GM23248 (cell line): Measurements from ENCODE around the gene TSPAN1.

Experiments
- EZH2 ChIP-seq: fragments of 200-600 bp; sonication (generic); IDR thresholded peaks from 2 replicates; pipeline ENCODE4 v1.6.1; 2018; ENCODE audit warnings: antibody characterized with exemption, mild to moderate bottlenecking; ENCODE audit not compliant: insufficient read depth, poor library complexity, severe bottlenecking
- EZH2phosphoT487 ChIP-seq: fragments of 200-600 bp; sonication (generic); IDR thresholded peaks from 2 replicates; pipeline ENCODE4 v1.6.1; 2018; ENCODE audit warnings: antibody characterized with exemption, moderate library complexity, mild to moderate bottlenecking, low read depth; ENCODE audit not compliant: insufficient read depth

- TF ChIP-seq EZH2phosphoT487: no peak
- TF ChIP-seq EZH2: no peak
These were observed 24.8 kb upstream of the TSPAN1 start for GRCh38 chr1:46150085-46150484.
